ENCODE measurements around the gene MS4A5. TPM values are rescaled to one million over a fixed set of nuclear protein-coding genes. Genes with fewer than 3 reads are reported as not detected.

MS4A5 gene, protein sequence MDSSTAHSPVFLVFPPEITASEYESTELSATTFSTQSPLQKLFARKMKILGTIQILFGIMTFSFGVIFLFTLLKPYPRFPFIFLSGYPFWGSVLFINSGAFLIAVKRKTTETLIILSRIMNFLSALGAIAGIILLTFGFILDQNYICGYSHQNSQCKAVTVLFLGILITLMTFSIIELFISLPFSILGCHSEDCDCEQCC
- not detected in 2 replicates for total RNA-seq

DNA sequence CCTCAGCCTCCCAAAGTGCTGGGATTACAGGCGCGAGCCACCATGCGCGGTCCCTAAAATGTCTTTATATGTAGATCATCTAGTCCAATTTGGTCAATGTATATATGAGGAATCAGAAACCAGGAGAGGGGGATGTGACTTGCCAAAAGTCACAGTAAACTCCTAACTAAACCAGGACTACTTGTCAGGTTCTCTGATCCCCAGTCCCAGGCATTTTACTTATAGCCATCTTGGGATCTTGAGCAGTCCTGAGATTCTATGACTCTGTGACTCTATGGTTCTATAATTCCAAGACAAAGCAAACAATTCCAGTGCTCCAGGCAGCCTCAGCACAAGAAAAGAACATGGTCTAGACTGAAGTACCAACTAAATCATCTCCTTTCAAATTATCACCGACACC lies at the start of gene MS4A5:
Gene MS4A5 (plus strand): TSS at position 301 of the 400 bp plus-strand sequence. CDS start 103 bp downstream, outside the sequence.
- intact Hi-C loops (cut with micrococcal nuclease): no loop called here
- no peak for TF ChIP-seq CTCF (IDR thresholded peaks at IDR 0.05)

DNA sequence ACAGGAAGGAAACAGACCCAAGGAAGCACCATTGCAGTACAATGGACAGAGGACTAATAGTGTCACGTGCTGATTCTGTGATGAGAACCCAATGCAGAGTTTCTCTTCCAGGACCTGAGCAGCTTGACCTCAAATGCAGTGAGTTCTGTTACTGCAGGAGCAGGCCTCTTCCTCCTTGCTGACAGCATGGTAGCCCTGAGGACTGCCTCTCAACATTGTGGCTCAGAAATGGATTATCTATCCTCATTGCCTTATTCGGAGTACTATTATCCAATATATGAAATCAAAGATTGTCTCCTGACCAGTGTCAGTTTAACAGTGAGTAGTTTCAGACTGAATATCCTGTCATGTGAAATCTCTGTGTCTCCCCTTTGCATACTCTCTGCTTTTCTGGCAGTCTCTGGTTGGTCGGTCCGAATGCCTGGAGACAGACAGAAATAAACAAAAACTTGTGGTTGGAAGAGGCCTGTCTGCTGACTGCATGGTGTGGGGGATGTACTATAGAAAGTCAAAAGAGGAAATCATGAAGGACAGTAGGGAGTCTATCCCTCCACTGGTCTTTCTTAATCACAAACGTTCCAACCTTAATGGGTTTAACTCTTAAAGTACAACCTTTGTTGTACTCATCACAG lies 40.0 kb upstream of the MS4A5 start:
- H3K9me3 Mint-ChIP-seq: peaks cover 3% of the 10 kb centered on the region

More for the DNA sequence above, at the start of gene MS4A5:
- ATAC-seq (ENCODE audit: low read depth) (no peak), DNase-seq (no peak)
- Mint-ChIP-seq H3K36me3 (ENCODE audit: low read depth) (no peaks in the 10 kb centered on the region), H3K27me3 (no peaks in the 10 kb centered on the region), H3K27ac (no peak within 1 kb of the TSS), H3K9me3 (no peaks in the 10 kb centered on the region), H3K4me1 (peaks cover 15% of the 10 kb centered on the region), H3K4me3 (no peak within 1 kb of the TSS)
- POLR2A ChIA-PET: no interaction called here
- CTCF ChIA-PET: no interaction called here

DNA sequence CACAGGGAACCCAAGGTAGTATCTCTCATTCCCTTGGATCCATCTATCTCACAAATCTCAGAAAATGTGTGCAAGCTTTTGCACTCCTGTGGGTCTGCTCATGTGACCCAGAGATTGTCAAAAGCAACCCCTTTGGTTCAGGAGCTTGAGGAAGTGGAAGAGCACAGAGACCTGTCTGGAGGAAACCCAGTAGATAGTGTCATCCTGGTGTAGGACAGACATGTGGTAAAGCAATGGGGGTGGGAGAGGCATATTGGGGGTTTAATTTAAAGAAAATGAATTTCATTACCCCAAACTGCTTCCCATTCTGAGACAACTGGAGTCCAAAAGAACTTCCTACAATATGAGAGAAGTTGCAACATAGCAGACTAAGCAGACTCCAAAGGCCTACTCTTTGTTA lies 39.0 kb upstream of the MS4A5 start:
- ChIA-PET POLR2A (interaction anchor here (1.6 to 4.5 kb wide), 3 partner anchors 12 to 66 kb away, joined by 3 to 50 read pairs (median 15); partner anchors contain the start of genes MS4A1 and MS4A7), CTCF (no interaction called here)
- DNase-seq (no peak), ATAC-seq (ENCODE audit: low read depth) (no peak)
- TF ChIP-seq CTCF (IDR thresholded peaks at IDR 0.05): no peak
- intact Hi-C loops (cut with micrococcal nuclease): no loop called here
- H3K9me3 Mint-ChIP-seq: peaks cover 3% of the 10 kb centered on the region
- H3K27ac Mint-ChIP-seq: peak overlapping the region; percentile 88
- H3K27me3 Mint-ChIP-seq: no peaks in the 10 kb centered on the region
- H3K4me1 Mint-ChIP-seq: peaks cover 54% of the 10 kb centered on the region
- no peak overlapping the region for H3K4me3 Mint-ChIP-seq
- peaks cover 44% of the 10 kb centered on the region for H3K36me3 Mint-ChIP-seq (ENCODE audit: low read depth)

More for the DNA sequence above, 40.0 kb upstream of the MS4A5 start:
- Mint-ChIP-seq H3K27ac (peak overlapping the region; percentile 88), H3K4me3 (peak overlapping the region; percentile 58), H3K27me3 (no peaks in the 10 kb centered on the region), H3K36me3 (ENCODE audit: low read depth) (peaks cover 53% of the 10 kb centered on the region), H3K4me1 (peaks cover 49% of the 10 kb centered on the region)
- TF ChIP-seq CTCF (IDR thresholded peaks at IDR 0.05): no peak
- CTCF ChIA-PET: interaction anchor here (1.2 kb wide), 1 partner anchor 24 kb away, joined by 3 read pairs; no protein-coding TSS in a partner anchor
- DNase-seq (no peak), ATAC-seq (ENCODE audit: low read depth) (peak; percentile 92)
- POLR2A ChIA-PET: interaction anchor here (1.0 to 4.5 kb wide), 5 partner anchors 9 to 87 kb away, joined by 3 to 50 read pairs (median 14); partner anchors contain the start of genes MS4A1 and MS4A7
- intact Hi-C loops (cut with micrococcal nuclease): loop anchor here (1.0 kb wide), 3 partner anchors 11 to 66 kb away; partner anchors contain the start of genes MS4A1 and MS4A7

- CTCF ChIA-PET: no interaction called here
- no peak overlapping the region for H3K27ac Mint-ChIP-seq
- ATAC-seq (ENCODE audit: low read depth): no peak
These were observed 37.0 kb upstream of the MS4A5 start for GRCh38 chr11:60392361-60392760.

More at GRCh38 chr11:60392361-60392760, 37.0 kb upstream of the MS4A5 start:
- Mint-ChIP-seq H3K9me3 (peaks cover 3% of the 10 kb centered on the region), H3K4me1 (peaks cover 73% of the 10 kb centered on the region), H3K4me3 (no peak overlapping the region), H3K36me3 (ENCODE audit: low read depth) (peaks cover 24% of the 10 kb centered on the region), H3K27me3 (no peaks in the 10 kb centered on the region)
- POLR2A ChIA-PET: interaction anchor here (0.7 to 1.9 kb wide), 7 partner anchors 9 to 117 kb away, joined by 3 to 10 read pairs (median 5); partner anchors contain the start of genes MS4A1 and MS4A7
- DNase-seq: no peak
- TF ChIP-seq CTCF (IDR thresholded peaks at IDR 0.05): no peak
- intact Hi-C loops (cut with micrococcal nuclease): no loop called here

All from activated B cell treated with CpG ODN at 0.5 μM for 24 hours (primary cell).